Measurements from ENCODE around the gene PRKCH.

The PRKCH gene

DNA sequence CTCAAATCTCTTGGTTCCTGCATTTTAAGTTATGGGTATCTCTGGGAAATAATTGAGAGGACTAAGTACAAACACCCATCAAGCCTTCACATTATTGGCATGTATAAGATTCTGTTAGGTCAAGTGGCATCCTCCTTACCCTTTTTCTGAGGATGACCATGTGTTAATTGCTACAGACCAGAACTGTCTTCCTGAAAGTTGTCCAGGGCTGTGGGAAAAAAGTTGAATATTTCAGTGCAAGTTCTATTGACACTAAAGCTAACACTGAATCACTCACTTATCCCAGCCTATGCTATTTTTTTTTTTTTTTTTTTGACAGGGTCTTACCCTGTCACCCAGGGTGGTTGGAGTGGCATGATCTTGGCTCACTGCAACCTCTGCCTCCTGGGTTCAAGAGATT, 243.8 kb downstream of the PRKCH start:
- DNase-seq (ENCODE audit: low read depth, low spot score), result no peak

DNA sequence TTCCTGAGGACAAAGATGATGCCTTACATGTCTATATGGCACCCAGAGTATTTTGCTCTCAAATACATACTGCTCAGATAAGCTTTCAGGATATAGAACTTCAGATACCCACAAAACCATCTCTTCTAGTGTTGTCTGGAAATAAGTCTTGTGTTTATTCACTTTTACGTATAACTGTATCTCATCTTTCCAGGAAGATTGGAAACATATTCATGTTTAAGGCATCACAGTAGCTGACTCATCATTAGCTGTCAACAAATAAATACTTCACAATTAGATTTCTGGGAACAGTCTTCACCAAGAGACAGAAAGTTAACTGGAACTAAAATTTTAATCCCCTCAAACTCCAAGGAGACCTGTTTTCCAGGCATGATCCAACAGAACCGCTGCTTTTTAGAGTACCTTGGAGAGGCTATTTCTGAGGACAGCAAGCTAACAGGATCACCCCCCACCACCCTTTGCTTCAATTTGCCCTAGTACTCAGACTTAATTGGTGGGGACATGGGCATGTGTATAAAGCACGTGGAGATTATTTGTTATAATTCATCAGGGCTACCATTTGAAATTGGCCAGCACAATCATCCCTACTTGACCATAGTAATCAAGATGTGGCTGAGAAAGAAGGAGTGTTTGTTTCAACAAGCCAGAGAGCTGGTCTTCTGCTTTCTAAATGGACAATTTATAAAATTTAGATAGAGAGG, 244.6 kb downstream of the PRKCH start:
- DNase-seq (ENCODE audit: low read depth, low spot score), result no peak

DNA sequence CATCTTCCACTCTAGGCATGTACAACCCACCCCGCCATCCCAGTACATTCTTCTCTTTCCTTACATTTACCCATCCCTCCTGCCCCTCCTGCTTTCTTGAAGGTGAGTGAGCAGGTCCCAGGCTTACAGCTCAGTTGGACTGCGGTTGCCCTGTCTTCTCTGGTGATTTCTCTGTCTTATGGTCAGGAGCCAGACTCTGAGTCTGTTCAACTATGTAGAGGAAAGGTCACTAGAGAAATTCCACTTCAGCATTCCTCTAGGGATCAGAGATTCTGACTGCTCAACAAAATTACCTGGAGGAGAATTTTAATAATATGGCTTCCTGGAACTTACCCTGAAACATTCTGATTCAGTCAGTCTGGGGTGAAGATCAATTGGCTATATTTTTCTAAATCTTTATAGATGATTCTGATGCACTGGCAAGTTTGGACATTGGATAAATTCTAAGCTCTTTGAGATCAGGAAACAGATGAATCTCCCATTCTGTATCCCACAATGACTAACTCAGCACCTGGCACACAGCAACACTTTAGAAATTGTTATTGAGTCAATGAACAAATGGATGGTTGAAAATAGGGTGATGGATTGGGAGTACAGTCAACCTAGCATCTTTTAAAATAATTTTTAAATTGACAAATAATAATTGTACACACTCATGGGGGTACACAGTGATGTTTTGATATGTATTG, 245.3 kb downstream of the PRKCH start:
- DNase-seq (ENCODE audit: low read depth, low spot score), result no peak

DNA sequence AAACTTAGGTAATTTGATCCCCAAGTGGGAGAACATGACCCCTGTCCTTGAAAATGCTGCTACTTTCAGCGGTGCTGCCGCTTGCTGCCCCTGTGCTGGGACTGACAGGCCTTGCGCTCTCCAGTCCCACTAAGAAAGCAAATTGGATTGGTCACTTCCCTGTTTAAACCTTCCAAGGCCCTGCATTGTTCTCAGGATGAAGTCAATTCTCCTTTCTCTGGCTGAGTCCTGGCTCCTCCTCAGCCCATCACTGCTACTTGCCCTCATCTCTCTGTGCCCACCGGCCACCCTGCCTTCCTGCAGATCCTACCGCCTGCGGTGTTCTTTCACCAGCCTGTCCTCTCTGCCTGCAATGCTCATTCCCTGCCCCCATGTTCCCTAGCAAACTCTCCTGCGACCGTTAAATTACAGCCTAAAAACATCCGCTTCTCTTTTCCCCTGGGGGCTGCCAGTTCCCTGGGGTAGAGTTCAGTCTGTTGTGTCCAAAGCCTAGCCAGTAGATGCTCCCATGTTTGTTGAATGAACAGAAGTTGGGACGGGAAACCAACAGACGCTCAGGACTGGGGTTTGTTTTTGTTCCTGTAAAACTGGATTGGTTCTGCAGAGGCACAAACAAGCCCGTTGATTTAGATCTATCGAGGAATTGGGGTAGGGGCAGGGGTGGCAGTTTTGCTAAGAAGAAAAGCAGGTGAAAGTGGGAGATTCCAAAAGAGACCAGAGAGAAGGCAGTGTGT, 246.6 kb downstream of the PRKCH start:
- no peak for DNase-seq (ENCODE audit: low read depth, low spot score)

DNA sequence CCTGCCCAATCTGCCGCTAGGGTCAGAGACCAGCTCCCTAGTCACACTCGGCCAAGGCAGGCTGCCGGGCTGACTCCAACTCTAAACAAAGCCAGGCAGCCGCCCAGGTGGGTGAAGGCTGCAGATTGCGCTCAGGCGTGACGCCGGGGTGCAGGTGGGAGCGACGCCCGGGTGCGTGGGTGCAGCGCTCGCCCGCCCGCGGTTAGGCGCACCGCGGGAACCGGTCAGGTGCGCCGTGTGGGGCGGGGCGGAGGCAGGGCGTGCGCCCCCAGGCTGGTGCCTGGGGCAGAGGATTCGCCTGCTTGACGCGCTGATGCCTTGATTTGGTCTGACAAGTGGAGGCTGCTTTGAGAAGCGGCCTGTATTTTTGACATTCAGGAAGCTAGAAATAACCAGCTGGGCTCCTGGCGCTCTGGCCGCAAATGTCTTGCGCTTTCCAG, 247.2 kb downstream of the PRKCH start:
- DNase-seq (ENCODE audit: low read depth, low spot score), result no peak

DNA sequence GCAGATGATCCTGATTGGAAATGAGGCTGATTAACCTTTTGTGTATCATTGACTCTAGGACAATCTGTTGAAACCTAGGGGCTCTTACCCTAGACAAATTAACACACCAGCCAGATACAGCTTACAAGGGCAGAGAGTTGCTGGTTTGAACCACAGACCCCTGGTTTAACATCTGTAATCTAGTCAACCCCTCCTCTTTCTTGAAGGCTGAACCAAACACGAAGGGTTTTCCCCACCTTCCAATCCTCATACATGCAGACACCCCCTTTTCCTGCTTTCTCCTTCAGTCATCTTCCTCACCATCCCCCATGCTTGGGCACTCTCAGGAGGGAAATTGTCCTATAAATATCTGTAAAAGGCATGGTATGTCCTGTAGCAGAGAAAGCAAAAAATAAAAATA, 247.9 kb downstream of the PRKCH start:
- DNase-seq (ENCODE audit: low read depth, low spot score), result no peak

DNA sequence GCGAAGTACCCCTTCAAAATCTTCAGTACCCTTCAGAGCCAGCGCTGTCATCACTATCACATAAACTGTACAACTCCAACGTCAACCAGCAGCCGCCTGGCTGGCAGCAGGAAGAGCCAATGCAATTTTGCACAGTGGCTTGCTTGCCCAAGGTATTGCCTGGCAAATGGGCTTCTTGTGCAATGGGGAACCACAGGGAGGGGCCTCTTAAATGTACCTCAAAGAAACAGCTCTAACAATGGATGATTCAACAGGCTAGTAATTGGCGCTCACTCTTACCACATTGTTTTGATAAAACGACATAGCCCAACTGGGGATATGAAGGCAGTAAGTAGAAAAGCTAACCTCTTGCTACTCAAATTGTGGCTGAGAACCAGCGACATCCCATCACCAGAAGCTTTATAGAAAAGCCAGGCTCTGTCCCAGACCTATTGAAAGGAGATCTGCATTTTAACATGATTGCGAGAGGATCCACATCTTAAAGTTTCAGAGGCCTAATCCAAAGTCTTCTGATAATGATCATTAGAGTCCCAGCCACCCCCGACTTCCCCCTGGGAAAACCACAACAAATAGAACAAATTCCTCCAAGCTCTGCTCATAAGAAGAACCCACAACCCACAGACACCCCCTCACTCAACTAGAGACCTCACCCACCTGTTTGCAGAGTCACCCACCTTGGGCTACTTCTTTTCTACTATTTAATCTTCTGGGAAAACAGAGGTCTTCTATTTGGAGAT, 248.6 kb downstream of the PRKCH start:
- no peak for DNase-seq (ENCODE audit: low read depth, low spot score)

DNA sequence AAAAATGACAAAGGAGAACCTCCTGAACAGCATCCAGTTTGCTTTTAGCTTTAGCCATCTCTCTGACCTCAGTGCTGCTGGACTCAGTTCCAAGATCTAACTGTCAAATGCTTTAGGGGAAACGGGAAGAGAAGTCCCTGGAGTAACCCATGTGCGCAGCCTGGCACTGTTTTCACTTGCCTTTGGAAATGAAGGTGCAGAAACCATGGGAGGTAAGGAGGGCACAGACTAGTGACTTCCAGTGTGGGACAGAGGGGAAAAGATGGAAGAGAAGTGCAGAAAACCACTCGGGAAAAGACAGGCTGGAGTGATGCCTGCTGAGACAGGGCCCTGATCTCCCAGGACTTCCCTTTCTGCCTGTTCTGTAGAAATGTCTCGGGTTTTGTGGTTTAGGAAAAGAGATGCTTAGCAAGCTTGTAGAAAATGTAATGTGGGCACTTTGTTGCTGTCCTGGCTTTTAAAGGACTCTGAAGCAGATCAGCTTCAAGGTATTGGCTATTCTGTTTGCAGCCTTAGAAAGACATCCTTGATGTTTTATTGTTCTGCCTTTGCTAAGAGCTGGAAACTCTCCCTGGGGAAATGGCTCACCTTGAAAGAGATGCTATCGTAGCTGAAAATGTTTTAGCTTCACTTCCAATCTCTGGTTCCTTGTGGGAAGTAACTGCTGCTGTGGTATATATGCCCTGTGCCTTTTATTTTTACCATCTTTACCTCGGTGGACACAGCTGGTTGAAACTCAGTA, 249.3 kb downstream of the PRKCH start:
- no peak for DNase-seq (ENCODE audit: low read depth, low spot score)

DNA sequence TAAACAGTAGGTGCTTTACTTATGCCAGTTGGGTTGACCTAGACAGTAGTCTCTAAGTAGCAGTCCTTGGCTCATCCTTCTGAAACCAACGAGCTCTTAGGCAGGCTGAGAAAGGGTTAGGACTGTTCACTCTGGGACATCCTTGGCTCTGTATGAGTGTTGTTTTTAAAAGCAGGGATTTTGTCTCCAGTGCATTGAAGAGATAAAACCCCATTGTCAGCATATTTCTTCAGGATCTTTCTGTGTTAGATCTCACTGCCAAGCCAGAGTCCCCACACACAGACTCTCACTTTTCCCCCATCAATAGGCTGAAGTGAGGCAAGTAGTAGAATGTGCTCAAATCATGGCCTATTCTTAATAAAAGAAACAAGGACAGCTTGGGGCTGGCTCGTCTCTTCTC, 250.5 kb downstream of the PRKCH start:
- no peak for DNase-seq (ENCODE audit: low read depth, low spot score)

DNA sequence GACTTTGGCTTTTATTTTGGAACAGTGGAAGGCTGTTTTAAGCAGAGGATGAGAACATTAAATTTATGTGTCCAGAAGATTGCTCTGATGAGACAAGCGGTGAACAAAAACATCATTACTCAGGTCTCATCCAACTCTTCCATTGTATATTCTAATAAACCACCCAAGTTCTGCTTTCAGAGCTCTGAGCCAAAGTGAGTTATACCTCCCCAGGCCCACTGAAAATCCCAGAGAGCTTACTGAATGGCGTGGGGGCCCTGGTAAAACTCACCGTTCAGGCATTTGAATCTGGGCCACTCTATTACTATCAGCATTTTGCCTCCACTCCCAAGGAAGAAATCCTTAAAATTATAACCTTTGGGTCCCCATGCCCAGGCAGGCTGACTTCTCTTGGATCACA, 251.9 kb downstream of the PRKCH start:
- DNase-seq (ENCODE audit: low read depth, low spot score), result no peak

DNA sequence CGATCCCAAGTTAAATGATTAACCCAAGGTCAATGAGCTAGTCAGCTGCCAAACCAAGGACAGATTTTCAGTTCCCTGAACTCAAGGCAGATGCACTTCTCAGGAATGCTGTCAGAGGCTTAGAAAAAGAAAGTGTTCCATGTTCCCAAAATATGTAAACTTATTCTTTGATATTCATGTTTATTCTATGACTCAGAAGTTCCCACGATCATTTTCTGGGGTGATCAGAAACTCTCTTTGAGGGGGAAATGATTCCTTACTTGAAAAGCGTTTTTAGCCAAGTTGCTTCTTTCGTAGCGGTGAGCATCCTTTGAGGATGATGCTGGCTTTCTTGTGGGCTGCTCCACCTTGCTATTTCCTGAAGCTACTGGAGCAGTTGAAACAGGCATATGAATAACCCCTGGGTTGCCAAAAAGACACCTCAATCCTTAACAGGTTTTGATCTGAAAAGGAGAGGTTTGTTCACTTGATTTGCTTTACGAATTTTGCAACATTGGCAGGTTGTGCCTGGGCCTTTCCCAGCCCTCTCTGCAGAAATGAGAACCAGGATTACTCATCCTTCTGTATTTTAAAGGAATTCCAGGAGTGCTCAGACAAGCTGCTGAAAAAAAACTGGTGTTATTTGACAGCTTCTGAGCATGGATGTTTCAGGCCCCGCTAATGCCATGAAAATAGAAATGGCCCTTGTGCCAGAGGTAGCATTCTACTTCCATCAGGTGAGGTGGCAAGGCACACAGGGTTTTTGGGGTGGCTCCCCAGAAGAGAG, 252.6 kb downstream of the PRKCH start:
- DNase-seq (ENCODE audit: low read depth, low spot score), result no peak

DNA sequence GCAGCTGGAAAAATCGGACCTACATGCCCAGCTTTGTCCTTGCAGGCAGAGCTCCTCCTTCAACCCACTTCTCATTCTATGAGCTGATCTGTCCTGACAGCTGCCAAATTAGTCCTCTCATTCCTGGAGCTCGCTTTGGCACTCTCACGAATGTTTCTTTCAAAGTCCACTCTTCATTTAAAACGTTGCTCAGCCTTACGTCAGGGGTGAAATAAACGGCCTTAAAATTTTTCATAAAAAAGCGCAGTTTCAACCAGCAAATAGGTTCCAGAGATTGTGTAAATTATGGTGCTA, 253.1 kb downstream of the PRKCH start:
- DNase-seq (ENCODE audit: low read depth, low spot score), result no peak

DNA sequence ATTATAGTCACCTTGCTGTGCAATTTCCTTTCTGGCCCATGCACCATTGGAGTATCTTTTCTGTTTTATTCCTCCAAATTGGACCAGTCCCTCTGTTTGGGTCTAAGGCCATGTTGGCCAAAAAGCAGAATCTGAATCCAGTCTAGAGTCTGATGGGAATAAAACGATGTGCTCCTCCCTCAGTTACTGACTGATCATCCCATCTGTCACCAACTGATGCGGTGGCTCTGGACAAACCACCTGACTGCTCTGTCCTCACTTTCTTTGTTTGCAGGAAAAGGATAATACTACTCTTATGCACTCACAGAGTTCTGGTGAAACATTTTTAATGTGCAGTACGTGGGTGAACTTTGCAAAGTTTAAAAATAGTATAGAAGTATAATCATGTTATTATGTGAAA, 253.7 kb downstream of the PRKCH start:
- DNase-seq (ENCODE audit: low read depth, low spot score), result no peak

DNA sequence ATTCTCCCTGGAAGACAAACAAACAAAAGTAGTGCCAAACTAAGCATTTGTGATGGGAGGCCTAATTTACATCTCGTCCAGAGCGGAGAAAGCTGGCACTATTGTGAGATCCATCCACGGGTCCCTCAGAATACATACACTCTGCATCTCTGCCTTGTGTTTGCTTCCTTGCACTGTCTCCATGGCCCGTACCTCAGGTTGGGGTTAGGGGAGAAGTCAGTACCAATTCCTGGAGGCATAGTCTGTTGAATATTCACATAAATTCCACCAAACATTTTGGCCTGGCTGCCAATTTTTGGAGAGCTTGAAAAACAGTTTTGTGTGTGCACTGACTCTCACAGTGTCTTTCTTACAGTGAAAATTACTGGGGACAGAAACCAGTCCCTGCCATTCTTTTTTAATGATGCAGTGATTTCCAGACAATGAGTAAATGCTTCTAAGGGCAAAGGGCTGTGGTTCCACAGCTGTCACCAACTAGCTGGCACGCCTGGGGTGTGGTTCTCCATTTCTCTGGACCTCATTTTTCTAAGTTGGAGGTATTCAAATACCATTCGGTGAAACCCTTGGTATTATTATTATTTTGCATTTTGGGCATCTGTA, 254.3 kb downstream of the PRKCH start:
- no peak for DNase-seq (ENCODE audit: low read depth, low spot score)

DNA sequence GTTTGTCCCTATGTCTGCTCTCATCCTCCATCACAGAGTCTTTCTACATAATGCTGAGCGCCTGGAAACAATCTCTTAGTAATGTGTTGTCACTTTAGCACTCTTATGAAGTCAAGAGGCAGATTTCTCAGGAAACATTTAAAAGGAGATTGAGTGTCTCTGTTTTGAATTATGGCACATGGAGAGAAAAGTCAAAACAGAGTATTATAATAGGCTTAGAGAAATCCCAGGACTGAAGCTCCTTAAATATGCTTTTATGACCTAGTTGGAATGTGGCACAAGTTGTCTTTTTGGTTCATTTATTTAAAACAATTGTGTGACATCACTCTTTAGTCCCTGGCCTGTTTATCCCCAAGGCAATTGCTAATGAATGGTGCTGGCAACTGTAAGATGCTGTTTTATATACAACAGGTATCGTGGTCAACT, 256.1 kb downstream of the PRKCH start:
- no peak for DNase-seq (ENCODE audit: low read depth, low spot score)

DNA sequence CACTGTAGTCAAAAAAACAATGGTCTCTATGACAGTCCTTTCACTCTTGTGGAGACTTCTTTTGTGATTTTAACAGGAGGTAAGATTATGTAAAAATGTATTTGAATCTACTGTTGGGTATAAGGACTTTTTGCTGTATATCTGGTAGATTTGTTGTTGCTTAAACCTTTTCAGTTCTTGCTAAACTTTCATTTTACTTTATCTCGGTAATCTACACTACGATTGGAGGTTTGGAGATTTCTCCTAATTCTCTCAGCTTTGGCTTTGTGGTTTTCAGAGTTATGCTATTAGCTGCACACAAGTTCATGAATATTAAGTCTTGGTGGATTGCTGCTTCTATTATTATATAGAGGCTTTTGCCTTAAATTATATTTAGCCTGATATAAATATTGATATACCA, 257.4 kb downstream of the PRKCH start:
- DNase-seq (ENCODE audit: low read depth, low spot score), result no peak

DNA sequence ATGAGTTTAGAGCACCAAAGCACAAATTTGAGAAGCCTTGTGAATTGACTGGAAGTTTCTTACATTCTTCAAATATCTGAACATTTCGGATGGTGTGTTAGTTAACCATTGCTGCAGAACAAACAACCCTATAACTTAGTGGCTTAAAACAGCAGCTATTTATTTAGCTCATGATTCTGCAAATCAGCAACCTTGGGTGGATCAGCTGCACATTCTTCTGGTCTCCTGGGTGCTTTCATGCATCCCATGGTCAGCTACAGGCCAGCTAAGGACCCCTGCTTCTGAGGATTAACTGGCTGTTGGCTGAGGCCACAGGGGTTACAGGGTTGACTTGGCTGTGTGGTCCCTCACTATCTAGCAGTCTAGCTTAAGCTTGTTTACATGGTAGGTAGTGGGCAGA, 260.0 kb downstream of the PRKCH start:
- no peak for DNase-seq (ENCODE audit: low read depth, low spot score)

DNA sequence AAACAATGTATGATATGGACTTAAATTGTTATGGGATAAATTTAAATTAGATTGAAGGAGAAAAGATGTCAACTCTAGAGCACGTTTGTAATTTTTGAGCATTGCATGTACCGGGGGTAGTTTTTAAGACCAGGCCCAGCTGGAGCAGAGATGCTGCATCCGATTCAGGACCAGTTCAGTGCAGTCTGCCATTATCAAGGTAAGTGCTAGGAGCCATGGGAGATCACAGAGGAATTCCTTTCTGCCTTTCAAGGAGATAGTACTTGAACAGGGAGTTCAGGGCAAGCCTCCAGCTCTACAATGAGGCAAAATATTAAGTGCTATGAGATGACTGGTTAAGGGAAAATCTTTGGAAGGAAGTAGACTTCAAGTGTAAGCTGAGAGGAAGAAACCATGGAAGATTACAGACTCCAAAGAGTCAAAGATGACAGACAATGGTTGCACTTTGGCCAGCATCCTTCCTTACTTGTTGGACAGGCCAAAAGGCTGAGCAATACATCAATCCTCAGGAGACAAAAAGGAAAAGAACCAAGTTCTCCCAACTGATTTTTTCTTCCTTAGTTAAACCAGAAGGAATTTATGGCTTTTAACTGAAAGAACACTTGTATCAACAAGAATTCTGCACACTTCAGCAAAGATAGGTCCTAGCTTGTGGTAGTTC, 260.7 kb downstream of the PRKCH start:
- DNase-seq (ENCODE audit: low read depth, low spot score), result no peak

DNA sequence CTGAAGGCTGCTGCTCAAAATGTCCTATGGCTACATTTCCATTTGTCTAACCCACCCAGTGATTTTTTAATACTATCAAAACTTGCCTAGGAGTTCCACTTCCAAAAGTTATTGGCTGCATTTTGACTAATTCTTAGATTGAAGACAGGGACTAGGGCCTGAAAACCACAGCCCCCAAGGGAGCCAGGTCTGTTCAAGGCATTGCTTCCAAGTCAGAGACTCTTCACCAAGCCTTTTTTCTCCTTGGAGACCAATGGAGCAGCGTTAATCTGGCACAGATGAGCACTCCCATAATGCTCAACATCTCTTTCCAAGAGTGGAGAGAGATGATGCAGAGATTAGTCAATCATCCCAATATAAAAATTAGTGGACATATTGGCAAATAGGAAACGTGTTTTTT, 261.4 kb downstream of the PRKCH start:
- DNase-seq (ENCODE audit: low read depth, low spot score), result no peak

DNA sequence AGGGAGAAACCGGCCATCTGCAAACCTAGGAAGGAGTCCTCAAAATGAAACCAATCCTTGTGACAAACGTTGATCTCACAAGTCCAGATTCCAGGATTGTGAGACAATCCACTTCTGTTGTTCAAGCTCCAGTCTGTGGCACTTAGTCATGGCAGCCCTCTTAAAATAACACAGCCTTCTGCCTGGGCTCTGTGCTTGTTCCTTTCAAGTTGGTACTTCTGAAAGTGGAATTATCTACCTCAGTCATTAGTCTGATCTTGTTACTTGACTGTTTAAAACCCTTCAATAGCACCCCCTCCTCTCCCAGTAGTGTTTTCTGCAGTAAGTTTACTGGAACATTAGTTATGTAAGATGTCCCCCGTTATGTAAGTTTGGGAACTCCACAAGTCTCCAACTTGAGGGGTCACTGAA, 263.0 kb downstream of the PRKCH start:
- no peak for DNase-seq (ENCODE audit: low read depth, low spot score)

Measured in activated CD4-positive, CD25-positive, alpha-beta regulatory T cell treated with anti-CD3 and anti-CD28 coated beads, Interleukin-2, amount 50 U/mL, for 16 hours (primary cell).